Astrocyte of the cerebellum (primary cell): ENCODE data around the gene CACNA2D3.
"Not testable (repeated sequence)": the region's sequence is repeated elsewhere in the genome, so short reads cannot be mapped to it uniquely, and the experiment has no call there.

Experiments used
- DNase-seq: peaks from one replicate; pipeline ENCODE4 v3.0.0-alpha.2; 2011; ENCODE audit warnings: low read depth
- H3K4me3 ChIP-seq: 2 replicates; pipeline ENCODE4 v1.5.1; 2011; ENCODE audit warnings: mild to moderate bottlenecking, low read depth, low read length, moderate library complexity
- in situ Hi-C: cut with HindIII; loops from 2 replicates; pipeline ENCODE4 v1.10.0; 2017; ENCODE audit warnings: low sequenced_read_pairs
- TF ChIP-seq, protein P1 (sequence below): IDR thresholded peaks from 2 replicates; pipeline ENCODE4 v1.5.1; 2012; ENCODE audit warnings: low read length, low read depth, moderate library complexity, mild to moderate bottlenecking; ENCODE audit errors: missing control alignments

CACNA2D3 gene

DNA sequence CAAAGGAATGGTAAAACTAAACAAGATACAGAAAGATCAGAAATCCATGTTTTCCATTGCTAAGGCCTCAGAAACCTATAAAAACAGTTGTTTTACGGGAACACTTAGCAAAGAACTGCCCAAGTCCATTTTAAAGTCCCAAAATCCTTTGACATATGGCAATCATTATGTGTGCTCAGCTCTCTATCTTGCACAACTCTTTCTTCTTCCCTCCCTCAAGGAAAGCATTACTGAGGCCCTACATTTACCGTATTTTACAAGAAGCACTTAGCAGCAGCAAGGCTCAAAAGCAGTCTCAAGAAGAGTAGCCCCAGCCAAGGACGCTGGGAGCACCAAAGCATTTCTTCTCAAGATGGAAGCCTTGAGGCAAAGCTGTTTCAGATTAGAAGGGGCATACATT, 975.1 kb downstream of the CACNA2D3 start:
- DNase-seq = no peak
- H3K4me3 ChIP-seq = no peak overlapping the region
- TF ChIP-seq, protein P1, sequence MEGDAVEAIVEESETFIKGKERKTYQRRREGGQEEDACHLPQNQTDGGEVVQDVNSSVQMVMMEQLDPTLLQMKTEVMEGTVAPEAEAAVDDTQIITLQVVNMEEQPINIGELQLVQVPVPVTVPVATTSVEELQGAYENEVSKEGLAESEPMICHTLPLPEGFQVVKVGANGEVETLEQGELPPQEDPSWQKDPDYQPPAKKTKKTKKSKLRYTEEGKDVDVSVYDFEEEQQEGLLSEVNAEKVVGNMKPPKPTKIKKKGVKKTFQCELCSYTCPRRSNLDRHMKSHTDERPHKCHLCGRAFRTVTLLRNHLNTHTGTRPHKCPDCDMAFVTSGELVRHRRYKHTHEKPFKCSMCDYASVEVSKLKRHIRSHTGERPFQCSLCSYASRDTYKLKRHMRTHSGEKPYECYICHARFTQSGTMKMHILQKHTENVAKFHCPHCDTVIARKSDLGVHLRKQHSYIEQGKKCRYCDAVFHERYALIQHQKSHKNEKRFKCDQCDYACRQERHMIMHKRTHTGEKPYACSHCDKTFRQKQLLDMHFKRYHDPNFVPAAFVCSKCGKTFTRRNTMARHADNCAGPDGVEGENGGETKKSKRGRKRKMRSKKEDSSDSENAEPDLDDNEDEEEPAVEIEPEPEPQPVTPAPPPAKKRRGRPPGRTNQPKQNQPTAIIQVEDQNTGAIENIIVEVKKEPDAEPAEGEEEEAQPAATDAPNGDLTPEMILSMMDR = no peak
- in situ Hi-C loops = no loop called here

DNA sequence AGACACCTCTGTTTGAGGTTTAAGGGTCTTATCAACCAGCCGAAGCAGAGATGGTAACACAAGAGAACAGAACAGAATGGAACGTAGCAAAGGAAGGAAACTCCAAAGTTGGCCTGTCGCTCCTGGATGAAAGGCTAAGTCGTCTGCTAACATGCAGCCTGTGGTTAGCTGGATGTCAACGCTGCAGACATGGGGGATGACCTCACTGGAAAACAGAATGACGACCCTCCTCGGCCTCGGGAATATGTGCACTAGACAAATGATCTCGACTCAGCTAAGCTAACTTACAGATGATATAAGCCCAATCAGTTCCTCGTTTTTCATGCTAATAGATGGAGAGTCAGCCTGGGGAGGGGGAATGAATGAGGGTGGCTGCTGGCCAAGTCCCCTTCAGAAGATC, 983.3 kb downstream of the CACNA2D3 start:
- no peak for DNase-seq
- in situ Hi-C loops = no loop called here
- H3K4me3 ChIP-seq = no peak overlapping the region
- TF ChIP-seq, protein P1 = no peak

DNA sequence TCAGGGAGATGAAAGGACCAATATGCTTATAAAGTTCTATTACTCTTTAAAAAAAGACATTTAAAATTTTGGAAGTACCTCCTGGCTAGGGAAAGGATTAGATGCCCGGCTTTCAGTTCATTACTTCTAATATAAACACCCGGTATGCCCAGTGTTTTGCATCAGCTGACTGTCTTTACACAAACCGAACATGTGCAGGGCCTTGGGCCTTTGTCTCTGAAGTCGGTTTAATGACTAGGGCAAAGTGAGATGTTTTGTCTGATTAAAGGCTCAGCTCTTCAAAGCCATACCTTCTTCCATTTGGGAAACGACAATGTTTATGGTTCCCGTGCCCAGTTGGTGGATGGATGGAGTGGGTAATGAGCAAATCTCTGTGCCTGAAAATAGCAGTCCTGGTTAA, 984.8 kb downstream of the CACNA2D3 start:
- in situ Hi-C loops = no loop called here
- no peak overlapping the region for H3K4me3 ChIP-seq
- no peak for DNase-seq
- TF ChIP-seq, protein P1 = no peak

DNA sequence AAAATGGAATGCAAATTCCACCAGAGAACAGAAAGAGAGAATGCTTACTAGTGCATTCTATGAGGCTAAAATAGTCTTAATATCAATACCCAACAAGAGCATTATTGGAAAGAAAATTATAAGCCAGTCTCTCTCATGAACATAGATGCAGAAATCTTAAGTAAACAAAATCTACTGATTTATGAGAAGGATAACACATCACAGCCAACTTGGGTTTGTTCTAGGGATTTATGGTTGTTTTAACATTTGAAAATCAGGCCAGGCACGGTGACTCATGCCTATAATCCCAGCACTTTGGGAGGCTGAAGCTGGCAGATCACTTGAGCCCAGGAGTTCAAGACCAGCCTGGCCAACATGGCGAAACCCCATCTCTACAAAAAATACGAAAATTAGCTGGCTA, 989.6 kb downstream of the CACNA2D3 start:
- in situ Hi-C loops, DNase-seq, H3K4me3 ChIP-seq: not testable (repeated sequence)

DNA sequence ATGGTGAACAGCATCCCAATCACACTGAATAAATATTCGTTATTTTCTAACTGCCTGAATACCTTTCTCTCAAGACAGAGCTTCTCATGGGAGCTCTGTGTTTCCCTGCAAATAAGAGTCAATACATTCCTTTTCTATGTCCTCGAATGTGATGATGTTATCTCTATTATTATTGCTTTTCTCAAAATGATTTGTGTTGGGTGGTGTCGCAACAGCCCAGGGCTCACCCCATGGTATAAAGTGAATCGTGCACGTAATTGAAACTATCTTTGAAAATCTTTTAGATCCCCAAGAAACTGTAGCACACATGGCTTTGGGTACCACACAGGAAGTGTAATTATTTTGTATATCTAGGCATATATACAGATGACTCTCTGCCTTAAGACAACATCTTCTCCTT, 996.1 kb downstream of the CACNA2D3 start:
- TF ChIP-seq, protein P1 = no peak
- no peak overlapping the region for H3K4me3 ChIP-seq
- no peak for DNase-seq
- in situ Hi-C loops = no loop called here

DNA sequence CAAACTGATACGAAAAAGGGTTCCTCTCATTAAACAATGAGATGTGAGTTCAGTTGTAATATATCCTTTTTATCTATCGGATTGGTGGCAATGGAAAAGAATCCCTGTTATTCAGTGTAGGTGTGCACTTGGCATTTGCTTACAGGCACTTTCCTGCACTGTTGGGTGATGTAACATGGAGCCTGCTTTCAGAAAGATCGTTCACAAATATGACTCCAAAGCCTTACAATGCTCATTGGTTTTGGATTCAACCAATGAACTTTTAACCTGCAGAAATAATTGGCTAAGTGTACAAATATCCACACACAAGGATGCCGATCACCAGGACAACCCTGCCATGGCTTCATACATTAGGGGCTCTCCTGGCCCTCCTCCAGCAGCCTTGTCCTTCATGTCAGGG, 996.9 kb downstream of the CACNA2D3 start:
- TF ChIP-seq, protein P1 = no peak
- in situ Hi-C loops = no loop called here
- no peak for DNase-seq
- H3K4me3 ChIP-seq = no peak overlapping the region

DNA sequence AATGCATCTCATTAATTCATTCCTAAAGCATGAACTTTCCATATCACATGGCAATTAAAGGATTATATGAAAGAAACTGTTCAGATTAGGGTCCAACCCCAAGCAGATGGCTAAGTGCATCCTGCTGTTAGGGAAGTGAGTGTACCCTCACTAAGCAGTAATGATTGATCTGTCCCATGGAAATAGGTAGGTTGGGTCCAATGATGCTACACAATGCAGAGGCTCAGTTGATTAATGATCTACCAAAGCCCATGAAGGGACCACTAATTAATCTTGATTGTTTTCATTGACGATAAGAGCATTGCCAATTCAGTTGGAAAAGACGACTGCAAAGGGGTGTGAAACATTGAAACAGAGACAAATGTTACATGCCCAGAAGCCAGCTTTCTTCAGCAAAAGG, 1000.0 kb downstream of the CACNA2D3 start:
- DNase-seq = no peak
- H3K4me3 ChIP-seq = no peak overlapping the region
- TF ChIP-seq, protein P1 = no peak

More for the DNA sequence above, 1000.0 kb downstream of the CACNA2D3 start:
- in situ Hi-C loops = no loop called here
